ENCODE measurements around the gene SMAD6.

Gene SMAD6

GRCh38 chr15:66830823-66831222 is 128.8 kb downstream of the SMAD6 start:
- DNase-seq (ENCODE audit: low read depth): no peak
- TF ChIP-seq CTCF (IDR thresholded peaks at IDR 0.05; ENCODE audit: insufficient read depth, low read depth, low read length, missing control alignments): no peak
- H3K4me3 ChIP-seq (ENCODE audit: low read length): no peak overlapping the region

- no peak for TF ChIP-seq CTCF (IDR thresholded peaks at IDR 0.05; ENCODE audit: insufficient read depth, low read depth, low read length, missing control alignments)
- no peak for DNase-seq (ENCODE audit: low read depth)
- no peak overlapping the region for H3K4me3 ChIP-seq (ENCODE audit: low read length)
Observed at GRCh38 chr15:66831289-66831688, 129.3 kb downstream of the SMAD6 start.

- no peak overlapping the region for H3K4me3 ChIP-seq (ENCODE audit: low read length)
- no peak for DNase-seq (ENCODE audit: low read depth)
Observed at GRCh38 chr15:66831801-66832390, 129.9 kb downstream of the SMAD6 start.

More at GRCh38 chr15:66831801-66832390, 129.9 kb downstream of the SMAD6 start:
- TF ChIP-seq CTCF (IDR thresholded peaks at IDR 0.05; ENCODE audit: insufficient read depth, low read depth, low read length, missing control alignments): no peak
